HUES48 (cell line): Measurements from ENCODE around the gene SLX1A.
"Not testable (repeated sequence)": the region's sequence is repeated elsewhere in the genome, so short reads cannot be mapped to it uniquely, and the experiment has no call there.

Experiments
- H3K27ac ChIP-seq: one replicate; pipeline ENCODE4 v1.7.0; 2013; ENCODE audit warnings: low read depth, low read length, inconsistent platforms
- H3K27me3 ChIP-seq: 2 replicates; pipeline ENCODE4 v1.6.1; 2013; ENCODE audit warnings: mild to moderate bottlenecking, low read length; ENCODE audit not compliant: control insufficient read depth, insufficient read depth
- H3K36me3 ChIP-seq: 2 replicates; pipeline ENCODE4 v1.6.1; 2013; ENCODE audit warnings: low read length; ENCODE audit not compliant: control insufficient read depth, insufficient read depth
- H3K4me1 ChIP-seq: 2 replicates; pipeline ENCODE4 v1.6.1; 2013; ENCODE audit warnings: mild to moderate bottlenecking, low read length; ENCODE audit not compliant: control insufficient read depth, insufficient read depth
- H3K4me3 ChIP-seq: 2 replicates; pipeline ENCODE4 v1.5.1; 2013; ENCODE audit warnings: mild to moderate bottlenecking, low read depth, low read length
- H3K9ac ChIP-seq: 2 replicates; pipeline ENCODE4 v1.6.1; 2013; ENCODE audit warnings: mild to moderate bottlenecking, low read depth, low read length, moderate library complexity
- H3K9me3 ChIP-seq: 2 replicates; pipeline ENCODE4 v1.6.1; 2013; ENCODE audit warnings: low read length; ENCODE audit not compliant: control insufficient read depth, insufficient read depth

SLX1A gene

GRCh38 chr16:30184891-30185682 lies 8.6 kb upstream of the SLX1A start:
- no peak overlapping the region for H3K27ac ChIP-seq
- H3K9ac ChIP-seq, result no peak overlapping the region
- no peaks in the 10 kb centered on the region for H3K9me3 ChIP-seq
- H3K36me3 ChIP-seq, result no peaks in the 10 kb centered on the region
- H3K4me1 ChIP-seq, result no peaks in the 10 kb centered on the region
- peaks cover 11% of the 10 kb centered on the region for H3K27me3 ChIP-seq
- H3K4me3 ChIP-seq, result no peak overlapping the region

GRCh38 chr16:30185683-30186421 lies 7.8 kb upstream of the SLX1A start:
- Histone ChIP-seq H3K4me1 (no peaks in the 10 kb centered on the region), H3K9ac (no peak overlapping the region), H3K4me3 (no peak overlapping the region), H3K27ac (no peak overlapping the region), H3K9me3 (no peaks in the 10 kb centered on the region), H3K36me3 (no peaks in the 10 kb centered on the region), H3K27me3 (peaks cover 11% of the 10 kb centered on the region)

DNA sequence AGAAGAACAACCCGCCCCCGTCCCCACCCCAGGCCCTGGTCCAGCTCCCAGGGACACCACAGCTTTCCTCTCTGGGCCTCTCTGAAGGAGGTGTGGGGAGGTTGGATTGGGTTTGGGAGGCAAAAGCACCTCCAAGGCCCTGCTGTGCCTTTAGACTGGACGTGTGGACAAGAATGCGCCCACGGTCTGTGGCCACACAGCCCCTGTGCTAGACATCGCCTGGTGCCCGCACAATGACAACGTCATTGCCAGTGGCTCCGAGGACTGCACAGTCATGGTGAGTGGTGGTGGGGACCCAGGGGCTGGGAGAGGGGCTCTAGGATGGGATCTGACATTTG lies 7.3 kb upstream of the SLX1A start:
- no peak overlapping the region for H3K9ac ChIP-seq
- H3K9me3 ChIP-seq, result no peaks in the 10 kb centered on the region
- H3K36me3 ChIP-seq, result no peaks in the 10 kb centered on the region
- H3K27ac ChIP-seq, result no peak overlapping the region
- H3K4me3 ChIP-seq, result no peak overlapping the region
- peaks cover 11% of the 10 kb centered on the region for H3K27me3 ChIP-seq
- H3K4me1 ChIP-seq, result no peaks in the 10 kb centered on the region

GRCh38 chr16:30186782-30187555 lies 6.7 kb upstream of the SLX1A start:
- Histone ChIP-seq H3K27ac (no peak overlapping the region), H3K4me3 (no peak overlapping the region)

DNA sequence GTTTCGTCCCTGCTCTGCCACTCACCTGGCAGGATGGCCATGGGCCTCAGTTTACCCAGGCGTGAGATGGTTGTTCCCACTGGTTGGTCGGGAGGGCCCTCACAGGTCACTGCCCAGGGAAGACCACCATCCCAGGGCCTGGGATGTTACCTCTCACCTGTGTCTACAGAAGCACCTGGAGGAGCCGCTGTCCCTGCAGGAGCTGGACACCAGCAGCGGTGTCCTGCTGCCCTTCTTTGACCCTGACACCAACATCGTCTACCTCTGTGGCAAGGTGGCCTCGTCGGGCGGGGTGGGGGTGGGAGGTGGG lies 6.2 kb upstream of the SLX1A start:
- Histone ChIP-seq H3K9me3 (no peaks in the 10 kb centered on the region), H3K27me3 (peaks cover 8% of the 10 kb centered on the region), H3K9ac (no peak overlapping the region), H3K4me3 (no peak overlapping the region), H3K4me1 (no peaks in the 10 kb centered on the region), H3K27ac (no peak overlapping the region), H3K36me3 (no peaks in the 10 kb centered on the region)

More at GRCh38 chr16:30186782-30187555, 6.7 kb upstream of the SLX1A start:
- Histone ChIP-seq H3K4me1 (no peaks in the 10 kb centered on the region), H3K27me3 (peaks cover 11% of the 10 kb centered on the region), H3K9ac (no peak overlapping the region), H3K36me3 (no peaks in the 10 kb centered on the region), H3K9me3 (no peaks in the 10 kb centered on the region)

DNA sequence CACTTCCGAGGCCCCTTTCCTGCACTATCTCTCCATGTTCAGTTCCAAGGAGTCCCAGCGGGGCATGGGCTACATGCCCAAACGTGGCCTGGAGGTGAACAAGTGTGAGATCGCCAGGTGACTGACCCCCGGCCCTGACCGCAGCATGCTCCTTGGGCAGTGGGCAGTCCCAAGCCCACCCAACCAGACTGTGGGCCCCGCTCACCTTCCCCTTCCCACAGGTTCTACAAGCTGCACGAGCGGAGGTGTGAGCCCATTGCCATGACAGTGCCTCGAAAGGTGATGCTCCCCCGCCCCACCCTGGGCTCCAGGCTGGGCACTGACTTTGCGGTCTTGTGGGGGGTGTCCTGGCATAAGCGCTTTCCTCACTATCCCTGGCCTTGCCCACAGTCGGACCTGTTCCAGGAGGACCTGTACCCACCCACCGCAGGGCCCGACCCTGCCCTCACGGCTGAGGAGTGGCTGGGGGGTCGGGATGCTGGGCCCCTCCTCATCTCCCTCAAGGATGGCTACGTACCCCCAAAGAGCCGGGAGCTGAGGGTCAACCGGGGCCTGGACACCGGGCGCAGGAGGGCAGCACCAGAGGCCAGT lies 5.6 kb upstream of the SLX1A start:
- Histone ChIP-seq H3K27ac (no peak overlapping the region), H3K9me3 (no peaks in the 10 kb centered on the region), H3K36me3 (no peaks in the 10 kb centered on the region), H3K4me3 (no peak overlapping the region), H3K9ac (no peak overlapping the region), H3K27me3 (peaks cover 8% of the 10 kb centered on the region), H3K4me1 (no peaks in the 10 kb centered on the region)

DNA sequence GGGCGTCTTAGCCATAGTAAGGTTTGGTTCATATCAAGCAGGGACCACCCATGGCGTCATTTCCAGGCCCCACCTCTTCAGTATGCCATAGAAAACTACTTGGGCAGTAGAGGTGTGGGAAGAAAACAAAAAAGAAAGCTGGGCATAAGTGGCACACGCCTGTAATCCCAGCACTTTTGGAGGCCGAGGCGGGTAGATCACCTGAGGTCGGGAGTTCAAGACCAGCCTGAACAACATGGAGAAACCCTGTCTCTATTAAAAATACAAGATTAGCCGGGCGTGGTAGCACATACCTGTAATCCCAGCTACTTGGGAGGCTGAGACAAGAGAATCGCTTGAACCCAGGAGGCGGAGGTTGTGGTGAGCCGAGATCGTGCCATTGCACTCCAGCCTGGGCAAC lies 2.5 kb upstream of the SLX1A start:
- not testable (repeated sequence) for H3K9me3 ChIP-seq, H3K27me3 ChIP-seq, H3K27ac ChIP-seq, H3K9ac ChIP-seq, H3K36me3 ChIP-seq, H3K4me1 ChIP-seq, H3K4me3 ChIP-seq

DNA sequence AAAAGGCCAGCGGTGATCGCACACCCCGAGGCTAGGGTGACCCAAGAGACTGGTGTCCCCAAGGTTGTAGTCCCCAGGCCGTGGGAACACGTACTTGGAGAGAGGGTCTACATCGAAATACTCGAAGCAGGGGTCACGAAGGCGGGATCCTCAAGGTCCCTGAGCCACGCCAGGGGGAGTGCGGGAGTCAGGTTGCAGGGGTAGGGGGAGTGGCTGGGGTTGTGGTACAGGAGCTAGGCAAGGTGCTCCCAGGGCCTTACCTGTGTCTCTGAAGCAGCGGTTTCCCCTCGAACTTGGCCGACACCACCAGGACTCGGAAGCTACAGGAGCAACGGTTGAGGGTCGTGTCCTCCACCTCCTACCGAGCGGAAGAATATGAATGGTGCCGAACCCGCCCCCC lies 577 bp upstream of the SLX1A start:
- not testable (repeated sequence) for H3K27me3 ChIP-seq, H3K9ac ChIP-seq, H3K27ac ChIP-seq, H3K36me3 ChIP-seq, H3K9me3 ChIP-seq, H3K4me1 ChIP-seq, H3K4me3 ChIP-seq

GRCh38 chr16:30194172-30194925 lies 674 bp downstream of the SLX1A start:
- not testable (repeated sequence) for H3K9ac ChIP-seq, H3K27me3 ChIP-seq, H3K4me1 ChIP-seq, H3K9me3 ChIP-seq, H3K27ac ChIP-seq, H3K36me3 ChIP-seq
- H3K4me3 ChIP-seq, result peak overlapping the region; percentile 49; the same call in 1 of the 2 replicates

DNA sequence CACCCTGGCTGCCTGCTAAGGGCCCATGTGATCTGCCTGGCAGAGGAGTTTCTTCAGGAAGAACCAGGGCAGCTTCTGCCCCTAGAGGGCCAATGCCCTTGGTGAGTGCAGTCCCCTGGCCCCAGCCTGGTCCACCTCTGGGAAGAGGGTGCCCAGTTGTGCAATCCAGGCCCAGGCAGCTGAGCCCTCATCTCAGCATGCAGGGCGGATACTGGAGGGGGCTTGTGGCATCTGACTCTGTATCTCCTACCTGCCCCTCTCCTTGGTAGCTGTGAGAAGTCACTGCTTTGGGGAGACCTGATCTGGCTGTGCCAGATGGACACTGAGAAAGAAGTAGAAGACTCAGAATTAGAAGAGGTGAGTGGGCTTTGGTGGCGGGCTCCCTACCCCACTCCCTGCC lies 3.3 kb downstream of the SLX1A start:
- not testable (repeated sequence) for H3K4me3 ChIP-seq, H3K27me3 ChIP-seq, H3K4me1 ChIP-seq, H3K27ac ChIP-seq, H3K36me3 ChIP-seq, H3K9ac ChIP-seq, H3K9me3 ChIP-seq
